NCI-H187 treated with DMSO at 0.1 percent for 48 hours (cell line): ENCODE results near the gene MYLK.
"Not testable (repeated sequence)": the region's sequence is repeated elsewhere in the genome, so short reads cannot be mapped to it uniquely, and the experiment has no call there.

ENCODE experiments used
- DNase-seq: peaks from one replicate; lab custom pipeline; 2025; lab: John Stamatoyannopoulos, UW

The MYLK gene

GRCh38 chr3:123722021-123722420, 162.1 kb downstream of the MYLK start:
- no peak for DNase-seq

GRCh38 chr3:123721095-123721689, 162.9 kb downstream of the MYLK start:
- DNase-seq = not testable (repeated sequence)

- no peak for DNase-seq
Observed at GRCh38 chr3:123720638-123721037, 163.5 kb downstream of the MYLK start.

GRCh38 chr3:123719862-123720453, 164.2 kb downstream of the MYLK start:
- no peak for DNase-seq

- not testable (repeated sequence) for DNase-seq
Observed at GRCh38 chr3:123719061-123719756, 164.9 kb downstream of the MYLK start.

GRCh38 chr3:123718108-123718507, 166.0 kb downstream of the MYLK start:
- no peak for DNase-seq

- not testable (repeated sequence) for DNase-seq
Observed at GRCh38 chr3:123717451-123717850, 166.7 kb downstream of the MYLK start.

- DNase-seq = no peak
Observed at GRCh38 chr3:123716411-123716810, 167.7 kb downstream of the MYLK start.

GRCh38 chr3:123713211-123713610, 170.9 kb downstream of the MYLK start:
- no peak for DNase-seq

- DNase-seq = no peak
Observed at GRCh38 chr3:123712077-123712860, 171.9 kb downstream of the MYLK start.

GRCh38 chr3:123711356-123711755, 172.8 kb downstream of the MYLK start:
- no peak for DNase-seq

- no peak for DNase-seq
Observed at GRCh38 chr3:123708531-123708930, 175.6 kb downstream of the MYLK start.

- DNase-seq = not testable (repeated sequence)
Observed at GRCh38 chr3:123707641-123708040, 176.5 kb downstream of the MYLK start.

GRCh38 chr3:123706871-123707270, 177.3 kb downstream of the MYLK start:
- DNase-seq = no peak

- no peak for DNase-seq
Observed at GRCh38 chr3:123705488-123706285, 178.4 kb downstream of the MYLK start.

- not testable (repeated sequence) for DNase-seq
Observed at GRCh38 chr3:123703663-123704062, 180.5 kb downstream of the MYLK start.

GRCh38 chr3:123702720-123703119, 181.4 kb downstream of the MYLK start:
- DNase-seq = no peak

GRCh38 chr3:123702057-123702456, 182.1 kb downstream of the MYLK start:
- not testable (repeated sequence) for DNase-seq

- no peak for DNase-seq
Observed at GRCh38 chr3:123700791-123701722, 183.1 kb downstream of the MYLK start.

GRCh38 chr3:123698813-123699212, 185.3 kb downstream of the MYLK start:
- no peak for DNase-seq

GRCh38 chr3:123696808-123697207, 187.3 kb downstream of the MYLK start:
- DNase-seq = no peak
